ENCODE measurements around the gene TMEM86A.
"Not testable (repeated sequence)": the region's sequence is repeated elsewhere in the genome, so short reads cannot be mapped to it uniquely, and the experiment has no call there.

TMEM86A gene

GRCh38 chr11:18677560-18677959, 21.0 kb upstream of the TMEM86A start:
- Histone ChIP-seq H3K4me1 (ENCODE audit: control insufficient read depth in 1 of 2, insufficient read depth in 1 of 2, low read depth in 1 of 2, low read length in 1 of 2) (no peaks in the 10 kb centered on the region), H3K9me3 (no peaks in the 10 kb centered on the region), H3K4me3 (ENCODE audit: low read depth in 1 of 2, low read length in 1 of 2) (no peak overlapping the region), H3K27me3 (no peaks in the 10 kb centered on the region), H3K27ac (no peak overlapping the region), H3K36me3 (no peaks in the 10 kb centered on the region)
- TF ChIP-seq, protein P1, sequence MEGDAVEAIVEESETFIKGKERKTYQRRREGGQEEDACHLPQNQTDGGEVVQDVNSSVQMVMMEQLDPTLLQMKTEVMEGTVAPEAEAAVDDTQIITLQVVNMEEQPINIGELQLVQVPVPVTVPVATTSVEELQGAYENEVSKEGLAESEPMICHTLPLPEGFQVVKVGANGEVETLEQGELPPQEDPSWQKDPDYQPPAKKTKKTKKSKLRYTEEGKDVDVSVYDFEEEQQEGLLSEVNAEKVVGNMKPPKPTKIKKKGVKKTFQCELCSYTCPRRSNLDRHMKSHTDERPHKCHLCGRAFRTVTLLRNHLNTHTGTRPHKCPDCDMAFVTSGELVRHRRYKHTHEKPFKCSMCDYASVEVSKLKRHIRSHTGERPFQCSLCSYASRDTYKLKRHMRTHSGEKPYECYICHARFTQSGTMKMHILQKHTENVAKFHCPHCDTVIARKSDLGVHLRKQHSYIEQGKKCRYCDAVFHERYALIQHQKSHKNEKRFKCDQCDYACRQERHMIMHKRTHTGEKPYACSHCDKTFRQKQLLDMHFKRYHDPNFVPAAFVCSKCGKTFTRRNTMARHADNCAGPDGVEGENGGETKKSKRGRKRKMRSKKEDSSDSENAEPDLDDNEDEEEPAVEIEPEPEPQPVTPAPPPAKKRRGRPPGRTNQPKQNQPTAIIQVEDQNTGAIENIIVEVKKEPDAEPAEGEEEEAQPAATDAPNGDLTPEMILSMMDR (IDR thresholded peaks at IDR 0.05) = no peak

- not testable (repeated sequence) for H3K9me3 ChIP-seq; H3K4me3 ChIP-seq (ENCODE audit: low read depth in 1 of 2, low read length in 1 of 2); H3K4me1 ChIP-seq (ENCODE audit: control insufficient read depth in 1 of 2, insufficient read depth in 1 of 2, low read depth in 1 of 2, low read length in 1 of 2); H3K36me3 ChIP-seq; H3K27me3 ChIP-seq; H3K27ac ChIP-seq
These were observed 16.6 kb upstream of the TMEM86A start for GRCh38 chr11:18681949-18682348.

- no peaks in the 10 kb centered on the region for H3K9me3 ChIP-seq
- no peaks in the 10 kb centered on the region for H3K4me1 ChIP-seq (ENCODE audit: control insufficient read depth in 1 of 2, insufficient read depth in 1 of 2, low read depth in 1 of 2, low read length in 1 of 2)
- TF ChIP-seq, protein P1 (IDR thresholded peaks at IDR 0.05) = no peak
- H3K27ac ChIP-seq = no peak overlapping the region
- no peak overlapping the region for H3K4me3 ChIP-seq (ENCODE audit: low read depth in 1 of 2, low read length in 1 of 2)
- no peaks in the 10 kb centered on the region for H3K36me3 ChIP-seq
- no peaks in the 10 kb centered on the region for H3K27me3 ChIP-seq
These were observed 16.1 kb upstream of the TMEM86A start for GRCh38 chr11:18682466-18682865.

GRCh38 chr11:18684267-18684666, 14.3 kb upstream of the TMEM86A start:
- no peaks in the 10 kb centered on the region for H3K4me1 ChIP-seq (ENCODE audit: control insufficient read depth in 1 of 2, insufficient read depth in 1 of 2, low read depth in 1 of 2, low read length in 1 of 2)
- no peaks in the 10 kb centered on the region for H3K9me3 ChIP-seq
- no peaks in the 10 kb centered on the region for H3K27me3 ChIP-seq
- TF ChIP-seq, protein P1 (IDR thresholded peaks at IDR 0.05) = no peak
- no peak overlapping the region for H3K4me3 ChIP-seq (ENCODE audit: low read depth in 1 of 2, low read length in 1 of 2)
- H3K27ac ChIP-seq = no peak overlapping the region
- H3K36me3 ChIP-seq = no peaks in the 10 kb centered on the region

GRCh38 chr11:18691467-18692140, 7.0 kb upstream of the TMEM86A start:
- H3K4me3 ChIP-seq (ENCODE audit: low read depth in 1 of 2, low read length in 1 of 2); H3K36me3 ChIP-seq; H3K4me1 ChIP-seq (ENCODE audit: control insufficient read depth in 1 of 2, insufficient read depth in 1 of 2, low read depth in 1 of 2, low read length in 1 of 2); H3K27ac ChIP-seq; H3K9me3 ChIP-seq: not testable (repeated sequence)
- peaks cover 12% of the 10 kb centered on the region for H3K27me3 ChIP-seq

DNA sequence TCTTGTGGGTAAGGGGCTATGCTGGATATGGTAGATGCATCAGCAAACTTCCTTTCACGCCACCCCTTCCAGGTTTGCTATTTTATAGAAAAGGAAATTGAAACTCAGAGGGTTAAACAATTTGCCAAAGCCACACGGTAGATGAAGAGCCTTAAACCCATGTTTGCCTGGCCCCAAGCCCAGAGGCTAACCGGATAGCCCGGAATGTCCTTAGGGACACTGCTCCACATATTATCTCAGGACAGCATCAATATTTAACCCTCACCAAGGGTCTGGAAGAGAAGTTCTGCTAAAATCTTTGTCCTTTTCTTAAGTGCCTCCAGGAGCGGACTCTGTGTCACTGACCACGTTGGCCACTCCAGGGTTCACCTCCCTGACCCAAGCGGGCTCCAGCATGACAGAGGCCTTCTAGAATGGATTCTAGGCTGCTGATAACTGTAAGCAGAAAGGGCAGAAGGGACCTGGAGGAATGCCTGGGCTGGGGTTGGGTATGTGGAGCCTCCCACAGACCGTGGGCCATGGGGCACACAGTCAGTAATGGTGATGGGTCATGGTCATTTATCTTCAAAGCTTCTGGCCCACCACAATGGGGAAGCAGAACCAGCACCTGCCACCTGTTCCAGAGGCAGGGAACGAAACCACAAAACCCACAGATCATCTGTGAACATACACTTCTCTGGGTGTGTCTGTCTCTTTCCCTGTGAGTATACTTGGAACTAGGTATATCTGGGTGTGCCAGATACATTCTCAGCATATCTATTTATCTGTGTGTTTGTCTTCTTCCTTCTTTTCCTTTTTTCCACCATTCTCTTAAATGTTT, 5.4 kb upstream of the TMEM86A start:
- no peaks in the 10 kb centered on the region for H3K9me3 ChIP-seq
- no peaks in the 10 kb centered on the region for H3K4me1 ChIP-seq (ENCODE audit: control insufficient read depth in 1 of 2, insufficient read depth in 1 of 2, low read depth in 1 of 2, low read length in 1 of 2)
- H3K4me3 ChIP-seq (ENCODE audit: low read depth in 1 of 2, low read length in 1 of 2) = no peak overlapping the region
- no peak overlapping the region for H3K27ac ChIP-seq
- H3K36me3 ChIP-seq = no peaks in the 10 kb centered on the region
- TF ChIP-seq, protein P1 (IDR thresholded peaks at IDR 0.05) = no peak
- peaks cover 27% of the 10 kb centered on the region for H3K27me3 ChIP-seq

Measured in neutrophil (primary cell).